Measurements from ENCODE around the gene RABL3.
"Not testable (repeated sequence)": the region's sequence is repeated elsewhere in the genome, so short reads cannot be mapped to it uniquely, and the experiment has no call there.

RABL3 gene

DNA sequence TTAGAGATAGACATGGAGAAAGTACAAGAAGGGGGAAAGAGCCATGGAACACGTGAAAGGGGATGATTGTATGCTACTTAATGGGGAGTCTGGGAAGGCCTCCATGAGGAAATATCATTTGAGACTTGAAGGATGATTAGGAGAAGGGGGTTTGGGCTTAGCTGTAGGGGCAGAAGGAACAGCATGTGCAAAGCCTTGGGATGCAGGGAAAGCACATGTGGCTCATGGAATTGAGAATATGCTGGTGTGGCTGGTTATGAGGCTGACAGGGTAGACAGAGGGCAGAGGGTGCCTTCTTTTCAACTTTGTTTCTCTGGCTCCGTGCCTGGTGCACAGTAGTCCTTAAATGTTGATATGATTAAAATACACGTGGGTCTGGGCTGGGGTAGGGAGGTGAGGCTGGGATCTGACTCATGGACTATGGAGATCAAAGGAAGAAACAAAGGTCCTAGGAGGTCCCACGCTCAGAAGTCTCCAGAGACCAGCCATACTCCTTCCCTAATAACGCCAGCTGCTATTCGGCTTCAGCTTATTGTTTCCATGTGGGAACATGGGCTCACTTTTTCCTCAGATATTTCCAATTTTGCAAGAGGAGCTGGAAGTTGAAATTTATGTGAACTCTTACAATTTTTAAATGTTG lies 1.4 kb upstream of the RABL3 start:
- peak overlapping the region; percentile 99 for H3K4me3 ChIP-seq (ENCODE audit: low read depth, low read length)
- no peak overlapping the region for H3K27ac ChIP-seq
- no peaks in the 10 kb centered on the region for H3K27me3 ChIP-seq (ENCODE audit: insufficient read depth, low read depth, severe bottlenecking)
- H3K9me3 ChIP-seq (ENCODE audit: severe bottlenecking) = peaks cover 6% of the 10 kb centered on the region
- TF ChIP-seq, protein P1, sequence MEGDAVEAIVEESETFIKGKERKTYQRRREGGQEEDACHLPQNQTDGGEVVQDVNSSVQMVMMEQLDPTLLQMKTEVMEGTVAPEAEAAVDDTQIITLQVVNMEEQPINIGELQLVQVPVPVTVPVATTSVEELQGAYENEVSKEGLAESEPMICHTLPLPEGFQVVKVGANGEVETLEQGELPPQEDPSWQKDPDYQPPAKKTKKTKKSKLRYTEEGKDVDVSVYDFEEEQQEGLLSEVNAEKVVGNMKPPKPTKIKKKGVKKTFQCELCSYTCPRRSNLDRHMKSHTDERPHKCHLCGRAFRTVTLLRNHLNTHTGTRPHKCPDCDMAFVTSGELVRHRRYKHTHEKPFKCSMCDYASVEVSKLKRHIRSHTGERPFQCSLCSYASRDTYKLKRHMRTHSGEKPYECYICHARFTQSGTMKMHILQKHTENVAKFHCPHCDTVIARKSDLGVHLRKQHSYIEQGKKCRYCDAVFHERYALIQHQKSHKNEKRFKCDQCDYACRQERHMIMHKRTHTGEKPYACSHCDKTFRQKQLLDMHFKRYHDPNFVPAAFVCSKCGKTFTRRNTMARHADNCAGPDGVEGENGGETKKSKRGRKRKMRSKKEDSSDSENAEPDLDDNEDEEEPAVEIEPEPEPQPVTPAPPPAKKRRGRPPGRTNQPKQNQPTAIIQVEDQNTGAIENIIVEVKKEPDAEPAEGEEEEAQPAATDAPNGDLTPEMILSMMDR (IDR thresholded peaks at IDR 0.05; ENCODE audit: low read depth, low read length) = no peak
- DNase-seq = no peak
- H3K36me3 ChIP-seq = peaks cover 3% of the 10 kb centered on the region; the same call in 1 of the 2 replicates

DNA sequence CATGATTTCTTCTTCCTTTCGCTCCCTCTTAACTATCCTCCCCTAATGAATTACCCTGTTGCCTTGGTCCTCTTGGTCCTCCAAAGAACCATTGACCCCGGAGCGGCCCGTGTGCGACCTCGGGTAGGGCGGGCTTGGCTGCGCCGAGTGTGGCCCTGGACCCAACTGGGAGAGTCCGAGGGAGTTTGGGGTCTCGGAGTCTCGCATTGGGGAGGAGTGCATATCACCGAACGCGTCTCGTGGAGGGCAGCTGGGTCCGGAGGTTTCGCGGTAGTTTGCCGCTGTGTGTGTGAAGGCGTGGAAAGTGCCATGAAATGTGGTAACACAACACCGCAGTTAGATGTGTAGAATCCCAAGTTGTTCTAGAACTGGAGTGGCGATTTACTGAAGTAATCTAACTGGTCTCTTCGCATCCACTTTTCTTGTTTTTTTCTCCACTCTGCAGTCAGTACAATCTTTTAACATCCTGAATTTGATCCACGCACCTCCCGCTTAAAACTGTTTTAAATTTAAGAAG lies 591 bp upstream of the RABL3 start:
- H3K9me3 ChIP-seq (ENCODE audit: severe bottlenecking) = peaks cover 6% of the 10 kb centered on the region
- H3K27ac ChIP-seq = peak overlapping the region; percentile 98
- no peaks in the 10 kb centered on the region for H3K27me3 ChIP-seq (ENCODE audit: insufficient read depth, low read depth, severe bottlenecking)
- H3K36me3 ChIP-seq = peaks cover 9% of the 10 kb centered on the region; the same call in 1 of the 2 replicates
- TF ChIP-seq, protein P1 (IDR thresholded peaks at IDR 0.05; ENCODE audit: low read depth, low read length) = no peak
- H3K4me3 ChIP-seq (ENCODE audit: low read depth, low read length) = peak overlapping the region; percentile 99
- DNase-seq = no peak

DNA sequence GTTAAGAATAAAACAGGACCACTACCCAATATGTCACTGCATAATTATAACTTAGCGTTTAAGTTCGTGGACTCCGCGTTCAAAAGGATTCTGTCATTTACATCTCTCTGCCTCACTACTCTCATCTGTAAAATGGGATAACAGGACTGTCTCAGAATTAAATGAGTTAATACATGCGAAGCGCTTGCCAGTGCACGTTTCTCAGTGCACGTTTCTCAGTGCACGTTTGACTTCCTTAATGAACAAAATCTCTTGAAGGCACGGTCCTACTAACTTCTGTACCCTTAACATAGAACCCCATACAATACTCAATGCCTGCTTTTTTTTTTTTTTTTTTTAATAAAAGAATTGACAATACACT lies 499 bp downstream of the RABL3 start:
- Histone ChIP-seq H3K36me3 (peaks cover 10% of the 10 kb centered on the region; the same call in 1 of the 2 replicates), H3K9me3 (ENCODE audit: severe bottlenecking) (peaks cover 2% of the 10 kb centered on the region), H3K27ac (peak overlapping the region; percentile 98), H3K4me3 (ENCODE audit: low read depth, low read length) (peak overlapping the region; percentile 99), H3K27me3 (ENCODE audit: insufficient read depth, low read depth, severe bottlenecking) (no peaks in the 10 kb centered on the region)
- no peak for DNase-seq
- TF ChIP-seq, protein P1 (IDR thresholded peaks at IDR 0.05; ENCODE audit: low read depth, low read length) = no peak

DNA sequence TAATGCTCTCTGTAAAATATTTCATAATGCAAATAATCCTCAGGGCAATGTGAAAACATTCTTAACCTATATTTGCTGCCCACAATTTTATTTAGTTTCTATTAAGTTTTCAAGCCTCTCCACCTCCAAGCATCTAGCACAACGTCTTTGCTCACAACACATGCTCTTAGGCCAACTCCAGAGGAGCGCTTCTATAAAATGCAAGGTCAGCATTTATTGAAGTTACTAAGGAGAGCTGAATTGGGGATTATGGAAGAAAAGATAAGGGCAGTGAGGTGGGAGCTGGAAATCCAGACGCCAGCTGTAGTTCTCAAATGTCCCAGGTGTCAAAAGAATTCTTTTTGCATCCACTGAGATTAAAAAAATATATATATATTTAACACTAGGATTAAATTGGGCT lies 996 bp downstream of the RABL3 start:
- peaks cover 10% of the 10 kb centered on the region; the same call in 1 of the 2 replicates for H3K36me3 ChIP-seq
- peaks cover 2% of the 10 kb centered on the region for H3K9me3 ChIP-seq (ENCODE audit: severe bottlenecking)
- TF ChIP-seq, protein P1 (IDR thresholded peaks at IDR 0.05; ENCODE audit: low read depth, low read length) = no peak
- H3K4me3 ChIP-seq (ENCODE audit: low read depth, low read length) = peak overlapping the region; percentile 99; the same call in 1 of the 2 replicates
- H3K27me3 ChIP-seq (ENCODE audit: insufficient read depth, low read depth, severe bottlenecking) = no peaks in the 10 kb centered on the region
- no peak overlapping the region for H3K27ac ChIP-seq
- no peak for DNase-seq

DNA sequence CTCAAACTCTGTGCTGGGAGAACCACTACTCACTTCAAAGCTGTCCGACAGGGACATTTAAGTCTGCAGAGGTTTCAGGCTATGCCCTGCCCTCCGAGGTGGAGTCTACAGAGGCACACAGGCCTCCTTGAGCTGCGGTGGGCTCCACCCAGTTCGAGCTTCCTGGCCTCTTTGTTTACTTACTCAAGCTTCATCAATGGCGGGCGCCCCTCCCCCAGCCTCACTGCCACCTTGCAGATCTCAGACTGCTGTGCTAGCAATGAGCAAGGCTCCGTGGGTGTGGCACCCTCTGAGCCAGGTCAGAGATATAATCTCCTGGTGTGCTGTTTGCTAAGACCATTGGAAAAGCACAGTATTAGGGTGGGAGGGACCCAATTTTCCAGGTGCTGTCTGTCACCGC lies 4.3 kb downstream of the RABL3 start:
- H3K27ac ChIP-seq; H3K36me3 ChIP-seq; DNase-seq; H3K9me3 ChIP-seq (ENCODE audit: severe bottlenecking); H3K4me3 ChIP-seq (ENCODE audit: low read depth, low read length); H3K27me3 ChIP-seq (ENCODE audit: insufficient read depth, low read depth, severe bottlenecking): not testable (repeated sequence)

DNA sequence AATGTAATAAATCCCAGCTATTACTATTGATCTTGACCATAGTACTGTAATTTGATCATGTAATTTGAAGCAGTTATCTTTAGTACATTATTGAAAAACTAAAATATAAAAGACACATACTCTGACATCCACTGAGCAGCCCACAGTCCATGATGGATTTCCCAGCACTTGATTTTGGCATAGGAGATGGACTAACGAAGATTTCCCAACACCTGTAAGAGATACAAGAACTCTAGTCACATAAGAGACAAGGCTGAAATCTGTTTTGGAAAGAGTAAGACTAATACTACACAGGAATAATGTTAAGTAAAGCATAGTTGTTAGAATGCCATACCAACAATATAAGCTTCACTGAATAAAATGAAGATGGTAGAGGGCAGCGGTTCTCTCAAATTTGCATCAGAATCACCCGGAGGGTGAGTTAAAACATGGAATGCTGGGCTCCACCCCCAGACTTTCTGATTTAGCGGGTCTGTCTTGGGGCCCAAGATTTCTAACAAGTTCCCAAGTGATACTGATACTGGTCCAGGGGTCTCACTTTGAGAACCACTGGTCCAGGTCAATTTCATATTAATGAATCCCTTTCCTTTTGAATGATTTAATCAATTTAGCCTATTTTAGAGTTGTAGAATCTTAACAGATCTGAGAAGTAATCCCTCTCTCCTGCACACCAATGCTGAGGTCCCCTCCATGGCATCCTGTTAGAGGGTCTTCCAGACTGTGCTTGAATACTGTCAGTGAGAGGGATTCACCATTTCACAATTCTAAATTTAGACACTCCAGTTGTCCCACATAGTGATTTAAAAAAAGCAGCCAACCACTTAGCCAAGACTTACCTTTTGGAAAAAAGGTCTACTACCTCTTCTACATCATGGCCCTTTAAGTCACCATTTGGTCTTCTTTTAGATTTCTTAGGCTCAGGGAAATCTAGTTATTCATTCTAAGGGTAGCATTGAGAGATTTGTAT lies 11.5 kb downstream of the RABL3 start:
- DNase-seq = no peak
- H3K27me3 ChIP-seq (ENCODE audit: insufficient read depth, low read depth, severe bottlenecking) = no peaks in the 10 kb centered on the region
- no peak overlapping the region for H3K4me3 ChIP-seq (ENCODE audit: low read depth, low read length)
- TF ChIP-seq, protein P1 (IDR thresholded peaks at IDR 0.05; ENCODE audit: low read depth, low read length) = no peak
- no peak overlapping the region for H3K27ac ChIP-seq
- no peaks in the 10 kb centered on the region; the same call in 1 of the 2 replicates for H3K36me3 ChIP-seq
- H3K9me3 ChIP-seq (ENCODE audit: severe bottlenecking) = no peaks in the 10 kb centered on the region

Measured in WERI-Rb-1 (cell line).